Measurements from ENCODE around the gene RPL36A.

DNA sequence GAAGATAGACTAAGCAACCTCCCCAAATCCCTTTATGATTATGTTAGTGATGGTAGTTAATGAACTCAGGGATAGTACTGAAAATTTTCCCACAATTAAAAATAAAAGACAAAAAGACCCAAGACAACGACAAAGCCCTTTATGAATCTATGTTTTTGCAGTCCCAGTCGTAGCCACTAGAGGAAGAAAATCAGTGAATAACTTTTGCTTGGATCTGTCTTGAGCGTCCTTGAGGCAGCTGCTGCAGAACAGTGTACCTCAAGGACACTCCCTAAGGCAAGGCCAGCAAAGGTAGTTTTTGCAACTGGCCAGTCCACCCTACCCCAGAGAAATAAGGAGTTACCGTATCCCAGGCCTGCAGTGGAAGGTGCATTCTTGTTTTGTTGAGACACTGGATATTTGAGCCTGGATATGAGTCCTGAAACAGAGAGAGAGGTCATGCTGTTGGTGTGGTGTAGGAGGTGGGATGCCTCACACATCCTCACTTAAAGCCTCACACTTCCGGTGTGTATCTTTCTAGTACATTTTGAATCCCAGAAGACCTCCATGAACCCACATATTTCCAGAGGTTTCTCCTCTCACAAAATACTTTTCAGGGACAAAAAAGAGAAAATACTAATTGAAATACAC, 33.5 kb upstream of the RPL36A start:
- peak in 1 of 6 experiments; percentile 18 for TF ChIP-seq CTCF (IDR thresholded peaks at IDR 0.05)
- no peak for TF ChIP-seq POLR2A (IDR thresholded peaks at IDR 0.05)

Data from esophagus squamous epithelium (tissue), 4 donors.